ENCODE measurements around the gene PDCL2.

DNA sequence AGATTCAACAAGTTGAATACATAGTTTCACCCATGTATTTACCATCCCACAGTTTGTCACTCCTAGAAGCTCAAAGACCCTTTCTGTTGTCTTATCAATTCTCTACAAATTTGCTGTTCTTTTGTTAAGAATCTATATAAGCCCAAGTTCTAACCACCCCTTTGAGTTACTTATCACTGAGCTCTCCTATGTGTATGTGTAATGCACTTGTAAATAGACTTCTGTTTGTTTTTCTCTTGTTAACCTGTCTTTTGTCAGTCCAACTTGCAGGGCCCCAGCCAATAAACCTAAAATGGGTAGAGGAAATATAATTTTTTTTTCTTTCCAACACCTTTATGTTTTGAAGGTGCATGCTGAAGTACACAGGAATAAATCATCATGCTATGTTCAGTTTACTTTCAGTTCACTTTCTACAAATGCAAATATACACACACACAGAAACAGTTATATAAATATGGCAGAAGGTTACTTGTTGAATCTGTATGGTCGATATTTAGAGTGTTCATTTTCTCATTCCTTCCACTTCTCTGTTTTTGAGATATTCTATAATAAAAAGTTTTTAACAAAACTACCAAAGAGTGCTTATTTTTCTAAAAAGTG lies 23.0 kb downstream of the PDCL2 start:
- TF ChIP-seq EZH2phosphoT487 (IDR thresholded peaks at IDR 0.05; ENCODE audit: insufficient read depth, low read depth) (no peak), EZH2 (IDR thresholded peaks at IDR 0.05; ENCODE audit: insufficient read depth, poor library complexity, severe bottlenecking) (no peak)
